ENCODE results near the gene ZNF81. TPM values are rescaled to one million over a fixed set of nuclear protein-coding genes. Genes with fewer than 3 reads are reported as not detected.

ZNF81 gene
- polyA plus RNA-seq (2011; rRNA removed) (8.3 and 9.3 TPM in 2 replicates), polyA plus RNA-seq (2017; fragmentation: RNase III; extraction: RNeasy Plus Mini Kit Qiagen cat#74134 plus additional on column Dnase treatment) (3.8 to 4.4 TPM (median 4.3 TPM) in 3 replicates), polyA minus RNA-seq (2011; rRNA and poly(A)+ RNA removed) (19.8 and 31.1 TPM in 2 replicates)
- polyA plus RNA-seq (2012; cell fraction: cytosol; rRNA removed), result 4.0 and 6.6 TPM in 2 replicates
- polyA plus RNA-seq (2012; cell fraction: nucleus; rRNA removed), result 4.0 and 6.2 TPM in 2 replicates

- POLR2A ChIA-PET, result interaction anchor here (0.7 to 1.2 kb wide), 2 partner anchors 177 to 186 kb away, joined by 3 to 5 read pairs; partner anchors contain the start of genes ELK1 and UXT
- ATAC-seq, result peak; percentile 99 to 100
- FAIRE-seq, result peak; percentile 99
- peak; percentile 84 to 98 for DNase-seq (ENCODE audit: low read depth in 1 of 2, low spot score in 1 of 2)
- CTCF ChIA-PET, result no interaction called here
- no peaks in the 10 kb centered on the region for H3K9me3 ChIP-seq
- H3K4me2 ChIP-seq, result peak within 1 kb of the TSS; percentile 84
- H3K4me3 ChIP-seq, result peak within 1 kb of the TSS; percentile 64
- 4% methylated on average over 26 of the region's 41 CpGs for WGBS (ENCODE audit: missing lambda C conversion rate)
- H3K27ac ChIP-seq, result peak within 1 kb of the TSS; percentile 82 to 91
- TF ChIP-seq BCL3 (IDR thresholded peaks at IDR 0.05), result no peak
- TF ChIP-seq JUN (IDR thresholded peaks at IDR 0.05), result peak in 1 of 2 experiments; percentile 44; a peak in 1 of 5 replicates
- peak; percentile 75 for TF ChIP-seq USF2 (IDR thresholded peaks at IDR 0.05)
- TF ChIP-seq POLR2A (IDR thresholded peaks at IDR 0.05; ENCODE audit: low read length), result peak; percentile 51
- TF ChIP-seq PHF8 (IDR thresholded peaks at IDR 0.05; ENCODE audit: borderline replicate concordance, low read depth), result peak; percentile 62; the same call in 1 of the 2 replicates
- TF ChIP-seq MAX (IDR thresholded peaks at IDR 0.05), result peak; percentile 73
- 0 out of 3 replicates have a peak, but pooled peaks cover 5% of the 10 kb centered on the region for H3K4me1 ChIP-seq
These were observed at the start of gene ZNF81 for GRCh38 chrX:47836164-47837072. Gene ZNF81 (plus strand): TSS chrX:47836902. CDS start chrX:47846268, 9,366 bp downstream.

GRCh38 chrX:47796433-47796906 is 40.2 kb upstream of the ZNF81 start:
- no peaks in the 10 kb centered on the region for H3K4me1 ChIP-seq
- CTCF ChIA-PET, result no interaction called here
- H3K4me2 ChIP-seq, result no peak overlapping the region
- WGBS (ENCODE audit: missing lambda C conversion rate), result 6% methylated on average over 3 of the region's 3 CpGs
- H3K27ac ChIP-seq, result no peak overlapping the region
- no peak for DNase-seq (ENCODE audit: low read depth in 1 of 2, low spot score in 1 of 2)
- no peak overlapping the region for H3K4me3 ChIP-seq
- peak; percentile 23 for FAIRE-seq
- no peak for TF ChIP-seq KDM1A (IDR thresholded peaks at IDR 0.05; ENCODE audit: low read depth)
- TF ChIP-seq EP300 (IDR thresholded peaks at IDR 0.05), result no peak
- no peak for TF ChIP-seq PBX3 (IDR thresholded peaks at IDR 0.05)
- TF ChIP-seq EHF (CRISPR knock-in tag; IDR thresholded peaks at IDR 0.05), result no peak
- TF ChIP-seq RFX5 (IDR thresholded peaks at IDR 0.05), result no peak
- no peak for TF ChIP-seq MAFK (IDR thresholded peaks at IDR 0.05; ENCODE audit: partially characterized antibody)
- TF ChIP-seq SMC3 (IDR thresholded peaks at IDR 0.05), result no peak
- no peak for TF ChIP-seq HES2 (IDR thresholded peaks at IDR 0.05)
- no peak for TF ChIP-seq ELK1 (IDR thresholded peaks at IDR 0.05; ENCODE audit: low read depth, low read length)
- no peak for TF ChIP-seq FOSL2 (IDR thresholded peaks at IDR 0.05)
- TF ChIP-seq FOSL2 (CRISPR knock-in tag; IDR thresholded peaks at IDR 0.05), result no peak
- no peak for TF ChIP-seq PHF8 (IDR thresholded peaks at IDR 0.05; ENCODE audit: borderline replicate concordance, low read depth)
- TF ChIP-seq SREBF2 (IDR thresholded peaks at IDR 0.05), result no peak
- TF ChIP-seq CEBPB (IDR thresholded peaks at IDR 0.05), result no peak
- no peak for TF ChIP-seq ESRRA (IDR thresholded peaks at IDR 0.05; ENCODE audit: borderline replicate concordance, low read length)
- TF ChIP-seq HOXB13 (CRISPR knock-in tag; IDR thresholded peaks at IDR 0.05; ENCODE audit: low read depth), result no peak
- no peak for TF ChIP-seq CTCF (IDR thresholded peaks at IDR 0.05)
- no peak for TF ChIP-seq ATOH8 (CRISPR knock-in tag; IDR thresholded peaks at IDR 0.05; ENCODE audit: low read depth)
- no peaks in the 10 kb centered on the region for H3K9me3 ChIP-seq
- 0 out of 6 replicates have a peak, but pooled peaks of 1 of the 2 experiments have one; percentile 54 for ATAC-seq
- POLR2A ChIA-PET, result no interaction called here

Data from A549 (cell line).